B cell (primary cell): Measurements from ENCODE around the gene XDH.

ENCODE experiments used
- EZH2 ChIP-seq: IDR thresholded peaks from 2 replicates; pipeline ENCODE4 v1.6.1; 2012; ENCODE audit warnings: borderline replicate concordance, low read depth, mild to moderate bottlenecking, moderate library complexity, low read length; ENCODE audit not compliant: insufficient read depth, poor library complexity, severe bottlenecking
- TF ChIP-seq, protein P1 (sequence below): fragments of 200-600 bp; IDR thresholded peaks from one replicate; pipeline ENCODE4 v1.8.0; 2022; ENCODE audit warnings: antibody characterized with exemption, mild to moderate bottlenecking

DNA sequence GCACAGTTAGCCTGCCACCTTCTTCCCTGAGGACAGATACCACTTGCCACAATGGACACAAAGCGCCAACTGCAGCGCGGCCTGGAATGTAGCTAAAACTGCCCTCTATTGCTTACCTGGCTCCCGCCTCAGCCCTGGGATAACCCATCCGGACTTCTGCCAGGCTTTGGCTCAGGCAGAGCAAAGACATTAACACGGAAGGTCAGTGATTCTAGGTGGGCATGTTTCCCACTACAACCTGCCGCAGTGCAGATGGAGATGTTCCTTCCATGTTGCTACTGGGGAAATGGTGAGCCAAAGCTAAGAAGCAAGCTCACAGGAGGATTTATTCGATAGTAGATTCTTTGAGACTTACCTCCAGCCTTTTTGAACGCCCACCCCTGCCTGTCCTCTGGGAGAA, 74.8 kb downstream of the XDH start:
- TF ChIP-seq, protein P1, sequence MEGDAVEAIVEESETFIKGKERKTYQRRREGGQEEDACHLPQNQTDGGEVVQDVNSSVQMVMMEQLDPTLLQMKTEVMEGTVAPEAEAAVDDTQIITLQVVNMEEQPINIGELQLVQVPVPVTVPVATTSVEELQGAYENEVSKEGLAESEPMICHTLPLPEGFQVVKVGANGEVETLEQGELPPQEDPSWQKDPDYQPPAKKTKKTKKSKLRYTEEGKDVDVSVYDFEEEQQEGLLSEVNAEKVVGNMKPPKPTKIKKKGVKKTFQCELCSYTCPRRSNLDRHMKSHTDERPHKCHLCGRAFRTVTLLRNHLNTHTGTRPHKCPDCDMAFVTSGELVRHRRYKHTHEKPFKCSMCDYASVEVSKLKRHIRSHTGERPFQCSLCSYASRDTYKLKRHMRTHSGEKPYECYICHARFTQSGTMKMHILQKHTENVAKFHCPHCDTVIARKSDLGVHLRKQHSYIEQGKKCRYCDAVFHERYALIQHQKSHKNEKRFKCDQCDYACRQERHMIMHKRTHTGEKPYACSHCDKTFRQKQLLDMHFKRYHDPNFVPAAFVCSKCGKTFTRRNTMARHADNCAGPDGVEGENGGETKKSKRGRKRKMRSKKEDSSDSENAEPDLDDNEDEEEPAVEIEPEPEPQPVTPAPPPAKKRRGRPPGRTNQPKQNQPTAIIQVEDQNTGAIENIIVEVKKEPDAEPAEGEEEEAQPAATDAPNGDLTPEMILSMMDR, result no peak
- no peak for TF ChIP-seq EZH2
